Islet of Langerhans (tissue), 1 donor: ENCODE measurements around the gene EPB42.

Source experiments
- FAIRE-seq: peaks from one replicate; lab custom pipeline; 2011; peaks lifted over from hg19 to GRCh38; lab: Jason Lieb, UNC

The EPB42 gene

DNA sequence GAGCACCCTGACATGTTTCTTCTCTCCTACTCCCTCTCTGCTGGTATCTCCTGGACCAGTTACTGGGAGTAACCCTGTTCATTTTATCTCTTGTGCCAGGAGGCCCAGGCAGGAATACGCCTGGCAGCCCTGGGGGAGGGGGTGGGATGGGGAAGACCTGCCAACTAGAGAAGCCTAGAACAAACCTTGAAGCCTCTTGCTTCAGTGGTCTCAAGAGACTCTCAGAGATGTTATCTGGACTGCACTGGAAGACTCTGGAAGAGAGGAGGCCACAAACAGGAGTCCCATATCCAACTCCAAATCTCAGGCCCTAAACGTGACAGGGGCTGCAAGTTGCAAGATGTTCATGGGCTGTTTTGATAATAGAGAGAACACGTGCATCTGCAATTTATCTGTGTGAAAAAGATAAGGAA lies at the start of gene EPB42:
Gene EPB42, minus strand, starts transcription at position 28 of the 413 bp plus-strand sequence. CDS start 193 bp downstream, outside the sequence.
- no peak for FAIRE-seq

DNA sequence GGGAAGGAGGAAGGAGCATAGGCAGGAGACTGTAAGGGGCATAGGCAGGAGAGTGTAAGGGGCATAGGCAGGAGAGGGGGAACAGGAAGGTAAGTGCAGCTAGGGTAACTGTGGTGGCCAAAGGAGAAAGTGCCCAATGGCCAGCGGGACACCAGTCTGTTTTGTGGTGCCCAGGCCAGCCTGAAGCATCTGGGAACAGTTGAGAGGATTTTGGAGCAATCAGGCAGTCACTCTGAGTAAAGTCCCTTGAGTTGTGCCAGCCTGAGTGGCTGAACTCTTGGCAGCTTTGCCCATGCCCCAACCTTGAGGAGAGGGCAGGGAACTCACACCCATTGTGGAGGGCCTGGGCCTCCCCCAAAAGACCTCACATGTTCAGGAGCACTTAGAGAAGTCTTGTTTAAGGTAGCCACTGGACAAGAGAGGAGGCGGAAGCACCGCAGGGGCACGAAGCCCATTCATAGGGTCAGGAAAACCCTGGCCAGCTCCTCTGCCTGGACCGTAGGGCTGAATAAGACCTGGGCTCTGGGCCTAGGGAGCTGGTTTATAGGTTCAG lies 49.4 kb upstream of the EPB42 start:
- no peak for FAIRE-seq

DNA sequence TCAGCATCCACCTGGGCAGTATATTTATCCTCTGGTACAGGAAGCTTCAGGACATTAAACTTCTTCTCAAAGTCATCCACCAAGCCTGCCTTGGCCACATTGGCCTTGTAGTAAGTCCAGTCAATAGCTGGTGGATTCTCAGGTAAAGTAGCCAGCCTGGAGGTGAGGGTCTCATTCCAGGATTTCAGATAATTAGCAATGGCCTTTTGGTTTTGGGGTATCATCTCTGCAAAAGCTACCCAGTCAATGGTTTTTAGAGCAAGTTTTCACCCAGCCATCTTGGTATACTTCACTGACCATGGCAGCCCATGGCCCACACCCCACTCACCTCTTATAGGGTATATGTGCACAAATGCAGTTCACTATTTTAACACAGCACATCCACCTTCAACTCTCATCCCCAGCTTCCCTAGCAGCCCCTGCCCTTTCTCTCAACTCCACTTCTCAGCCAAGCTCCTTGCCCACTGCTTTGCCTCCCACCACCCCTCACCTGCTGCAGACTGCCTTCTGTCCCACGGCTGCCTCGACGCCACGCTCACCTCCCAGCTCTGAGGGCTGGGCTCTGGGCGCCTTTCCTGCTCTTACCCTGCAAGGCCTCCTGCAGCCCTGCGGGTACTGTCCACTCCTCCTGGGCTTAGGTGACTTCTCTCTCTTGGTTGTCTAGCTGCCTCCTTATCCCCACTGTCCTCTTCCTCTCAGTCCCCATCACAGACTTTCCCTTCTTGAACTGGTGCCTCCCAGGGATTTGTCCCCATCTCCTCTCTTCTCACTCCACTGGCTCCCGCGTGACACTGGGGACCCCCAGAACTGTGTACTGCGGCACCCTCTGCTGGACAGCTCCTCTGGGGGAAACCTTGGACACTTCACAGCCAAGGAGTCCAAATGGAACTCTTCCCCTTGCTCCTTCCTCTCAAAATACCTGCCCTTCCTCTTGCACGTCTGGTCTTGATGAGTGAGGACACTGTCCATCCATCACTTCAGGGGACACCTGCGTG lies 47.6 kb upstream of the EPB42 start:
- no peak for FAIRE-seq

DNA sequence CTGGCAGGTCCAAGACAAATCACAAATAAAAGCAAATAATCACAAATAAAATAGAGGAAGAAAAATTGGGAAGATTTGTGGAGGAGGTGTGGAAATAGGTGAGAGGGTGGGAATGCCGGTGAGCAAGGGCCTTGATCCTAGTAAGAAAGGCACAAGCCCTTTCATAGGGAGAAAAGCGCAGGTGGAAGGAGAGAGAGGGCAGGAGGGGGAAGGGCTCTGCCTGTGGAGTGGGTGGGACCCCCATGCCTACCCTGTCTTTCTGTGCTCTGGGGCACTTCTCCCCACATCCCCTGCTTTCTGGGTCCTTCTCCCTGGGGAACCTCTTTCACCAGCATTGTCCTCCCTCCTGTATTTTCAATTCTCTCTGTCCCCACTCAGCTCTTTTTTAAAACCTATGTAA lies 46.6 kb upstream of the EPB42 start:
- FAIRE-seq = no peak

DNA sequence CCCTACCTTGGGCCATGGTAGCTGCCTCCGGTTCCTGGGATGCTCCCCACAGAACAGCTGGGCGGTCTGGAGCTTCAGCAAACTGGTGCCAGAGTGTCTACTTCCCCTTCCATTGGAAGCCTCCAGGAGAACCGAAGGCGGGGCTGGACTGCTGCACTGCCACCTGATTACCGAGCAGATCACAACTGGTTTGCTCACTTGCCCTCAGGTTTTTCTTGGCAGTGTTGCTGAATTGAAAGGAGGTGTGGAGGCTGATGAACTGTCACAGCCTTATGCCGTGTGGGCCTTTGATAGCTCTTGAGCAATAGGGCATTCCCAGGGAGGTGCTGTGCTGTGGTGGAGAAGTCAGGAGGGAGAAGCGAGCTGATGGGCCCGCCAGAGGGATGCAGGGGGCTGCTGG lies 46.0 kb upstream of the EPB42 start, which contains the start of gene TGM5:
Gene TGM5, minus strand, starts transcription at position 95 of the 400 bp plus-strand sequence. Its CDS starts 79 bp downstream, at position 16.
- FAIRE-seq = no peak

DNA sequence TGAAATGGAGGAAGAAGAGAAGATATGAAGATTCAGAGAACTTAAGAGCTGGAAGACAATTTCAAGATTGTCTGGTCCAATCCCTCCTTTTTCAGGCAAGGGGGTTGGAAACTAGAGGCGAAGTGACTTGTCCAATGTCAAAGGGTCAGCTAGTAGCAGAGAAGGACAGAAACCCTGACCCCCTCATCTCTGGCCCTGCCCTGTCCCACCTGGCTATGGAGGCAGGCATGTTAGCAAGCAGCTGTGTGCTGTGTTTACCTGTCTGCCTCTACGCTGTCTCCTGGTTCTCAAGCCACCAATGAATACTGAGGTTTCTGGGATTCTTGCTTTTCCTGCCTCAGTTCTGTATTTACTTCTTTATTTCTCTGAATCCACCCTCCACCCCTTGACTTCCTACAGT lies 45.6 kb upstream of the EPB42 start:
- no peak for FAIRE-seq

DNA sequence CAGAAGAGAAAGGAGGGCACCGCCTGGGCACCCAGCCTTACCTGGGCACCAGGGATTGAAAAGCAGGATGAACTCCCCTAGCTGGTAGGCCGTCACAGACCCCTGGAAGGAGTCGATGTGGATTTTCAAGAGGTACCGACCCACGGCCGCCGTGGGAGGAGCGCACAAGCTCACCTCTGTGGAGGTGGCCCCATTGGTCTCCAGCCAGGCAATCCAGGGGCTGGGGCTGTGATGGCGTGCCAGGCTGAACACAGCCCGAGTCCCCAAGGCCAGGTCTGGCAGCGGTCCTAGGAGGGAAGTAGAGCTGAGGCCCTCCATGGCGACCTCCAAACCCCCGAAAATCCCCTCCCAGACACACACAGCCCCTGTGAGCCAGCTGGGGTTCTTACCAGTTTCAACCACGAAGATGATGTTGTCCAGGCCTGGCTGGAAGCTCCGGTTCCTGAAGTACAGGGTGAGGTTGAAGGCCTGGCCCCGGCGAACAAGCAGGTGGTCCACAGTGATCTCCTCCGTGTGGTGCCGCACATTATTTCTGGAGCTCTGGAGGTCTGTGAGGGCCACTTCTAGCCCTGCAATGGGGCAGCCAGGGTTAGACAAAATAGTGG lies 39.3 kb upstream of the EPB42 start:
- FAIRE-seq = no peak

DNA sequence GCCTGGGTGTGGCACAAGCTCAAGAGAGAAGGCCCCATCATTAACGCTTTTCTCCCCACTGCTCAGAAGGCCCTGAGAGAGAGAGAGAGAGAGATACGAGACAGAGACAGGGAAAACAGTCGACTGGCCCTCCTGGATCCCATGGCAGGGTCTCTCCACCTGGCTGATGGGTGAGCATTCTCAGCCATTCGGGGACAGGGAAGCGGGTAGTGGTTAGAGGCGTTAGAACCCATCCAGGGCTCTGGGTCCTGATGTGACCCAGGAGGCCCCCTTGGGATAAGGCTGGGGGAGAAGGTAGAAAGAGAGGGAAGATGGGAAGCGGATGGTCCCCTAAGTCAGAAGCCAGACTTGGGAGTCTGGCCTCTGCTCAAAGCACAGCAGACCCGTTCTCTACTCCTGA lies 38.0 kb upstream of the EPB42 start:
- no peak for FAIRE-seq

DNA sequence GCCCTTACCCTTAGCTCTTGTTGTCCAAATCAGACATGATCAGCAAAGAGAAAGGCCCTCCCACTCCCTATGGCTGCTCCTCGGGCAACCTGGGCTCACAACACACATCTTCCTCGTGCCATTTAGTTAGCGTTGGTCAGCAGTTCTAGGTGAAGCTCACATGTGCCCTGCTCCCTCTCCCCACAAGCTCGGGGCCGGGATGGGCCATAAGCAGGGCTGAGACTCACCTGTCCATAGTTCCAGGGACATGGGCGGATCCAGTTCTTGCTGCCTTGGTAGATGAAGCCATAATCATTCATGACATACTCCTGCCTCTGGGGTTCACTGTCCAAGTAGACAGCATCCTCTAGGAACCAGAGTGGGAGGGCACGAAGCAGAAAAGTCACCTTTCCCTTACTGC lies 35.5 kb upstream of the EPB42 start:
- FAIRE-seq = no peak

DNA sequence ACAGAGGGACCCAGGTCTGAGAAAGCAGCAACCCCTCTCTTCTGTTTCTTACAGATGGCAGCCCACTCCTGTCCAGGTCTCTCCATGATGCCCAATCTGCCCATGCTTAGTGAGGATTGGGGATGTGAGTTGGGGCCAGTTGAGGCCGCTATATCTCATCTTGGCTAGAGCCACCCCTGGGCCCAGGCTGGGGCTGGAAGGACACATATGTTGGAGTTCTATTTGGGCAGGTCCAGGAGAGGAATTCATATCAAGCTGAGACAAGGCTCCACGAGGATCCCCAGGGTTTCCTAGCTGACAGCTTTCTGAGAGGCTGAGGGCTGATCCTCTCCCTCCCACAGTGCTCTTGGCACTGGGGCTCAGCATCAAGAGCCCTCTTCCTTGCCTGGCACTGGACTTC lies 34.6 kb upstream of the EPB42 start:
- no peak for FAIRE-seq

DNA sequence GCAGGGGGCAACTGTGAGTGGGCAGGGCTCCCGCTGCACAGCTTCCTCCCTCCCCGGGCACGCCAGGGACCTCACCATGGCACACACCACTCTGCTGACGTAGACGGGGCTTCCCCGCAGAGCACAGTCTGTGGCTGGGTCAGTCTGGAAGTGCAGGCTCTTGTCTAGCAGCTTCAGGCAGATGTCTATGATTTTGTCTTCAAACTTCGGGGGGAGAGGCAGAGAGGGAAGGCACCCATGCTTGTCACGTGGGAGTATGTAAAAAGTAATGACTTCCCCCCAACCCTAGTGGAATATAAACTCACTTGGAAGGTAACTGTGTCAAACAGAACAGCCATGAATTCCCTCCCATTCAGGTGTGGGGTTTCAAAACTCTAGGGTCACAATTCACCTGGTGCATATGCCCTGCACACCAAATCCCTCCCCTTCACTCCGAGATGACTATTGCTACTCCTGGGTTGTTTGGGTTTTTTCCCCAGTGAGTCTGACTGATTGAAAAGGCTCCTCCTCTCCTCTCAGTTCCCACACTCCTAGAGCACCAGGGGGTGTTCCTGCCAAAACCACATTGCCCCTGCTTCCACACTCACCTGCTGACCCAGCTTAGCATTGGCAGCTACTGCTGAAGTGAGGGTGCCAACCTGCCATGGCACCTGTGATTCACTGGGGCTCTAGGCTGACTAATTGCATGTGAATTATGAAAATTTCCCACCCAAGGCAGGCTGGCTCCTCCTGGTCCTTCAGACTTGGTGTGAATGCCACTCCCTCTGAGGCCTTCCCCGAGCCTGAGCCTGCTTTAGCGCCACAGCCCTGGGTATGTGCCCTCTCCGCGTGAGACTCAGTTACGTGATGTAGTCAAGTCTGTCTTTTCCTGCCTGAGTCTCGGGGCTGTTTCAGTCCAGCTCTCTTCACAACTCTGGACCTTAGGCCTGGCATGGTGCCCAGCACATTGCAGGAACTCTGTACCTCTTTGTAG lies 32.9 kb upstream of the EPB42 start:
- no peak for FAIRE-seq

DNA sequence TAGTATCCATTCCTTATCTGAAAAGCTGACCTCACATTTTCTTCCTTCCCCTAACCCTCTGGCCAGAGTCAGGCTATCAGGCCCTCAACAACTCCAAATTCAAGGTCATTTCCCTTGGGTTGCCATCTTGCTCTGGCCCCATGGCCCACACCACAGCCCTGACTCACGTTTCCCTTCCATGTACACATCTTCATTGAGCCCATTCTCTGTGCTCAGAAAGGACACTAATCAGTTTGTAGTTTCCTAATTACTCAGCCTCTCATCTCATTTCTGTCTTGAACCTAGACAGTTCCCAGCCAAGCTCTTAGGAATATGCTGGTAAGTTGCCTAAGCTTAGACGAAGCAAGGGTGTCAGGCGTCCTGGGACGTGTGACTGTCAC lies 31.0 kb upstream of the EPB42 start:
- no peak for FAIRE-seq

DNA sequence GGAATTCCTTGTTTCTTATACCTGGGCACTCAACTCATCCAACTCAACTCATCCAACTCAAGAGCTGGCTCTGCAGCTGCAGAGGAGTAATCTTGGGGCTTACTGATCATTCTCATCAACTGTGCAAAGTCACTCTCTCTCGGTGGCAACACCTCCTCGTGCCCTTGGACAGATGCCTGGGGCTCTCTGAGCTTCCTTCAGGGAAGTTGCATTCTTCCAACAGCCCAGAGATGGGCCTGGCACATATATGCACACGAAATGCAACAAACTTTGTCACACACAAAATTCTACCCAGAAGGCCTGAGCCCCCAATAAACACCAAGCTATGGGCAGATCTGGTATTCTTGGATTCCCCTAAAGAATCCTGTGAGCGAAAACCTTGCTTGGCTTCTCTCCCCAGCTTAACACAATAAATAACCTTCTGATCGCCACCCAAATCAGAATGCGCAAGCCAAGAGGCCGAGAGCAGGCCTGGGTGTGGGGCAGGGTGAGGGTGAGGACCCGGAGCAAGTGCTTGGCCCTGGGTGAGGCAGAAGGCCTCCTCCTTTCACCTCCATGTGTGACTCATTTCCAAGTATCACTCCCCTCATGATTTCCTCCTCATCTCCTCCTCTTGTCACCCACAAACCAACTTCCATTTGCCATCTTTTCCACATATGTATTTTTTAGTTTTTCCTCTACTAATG lies 30.5 kb upstream of the EPB42 start:
- no peak for FAIRE-seq

DNA sequence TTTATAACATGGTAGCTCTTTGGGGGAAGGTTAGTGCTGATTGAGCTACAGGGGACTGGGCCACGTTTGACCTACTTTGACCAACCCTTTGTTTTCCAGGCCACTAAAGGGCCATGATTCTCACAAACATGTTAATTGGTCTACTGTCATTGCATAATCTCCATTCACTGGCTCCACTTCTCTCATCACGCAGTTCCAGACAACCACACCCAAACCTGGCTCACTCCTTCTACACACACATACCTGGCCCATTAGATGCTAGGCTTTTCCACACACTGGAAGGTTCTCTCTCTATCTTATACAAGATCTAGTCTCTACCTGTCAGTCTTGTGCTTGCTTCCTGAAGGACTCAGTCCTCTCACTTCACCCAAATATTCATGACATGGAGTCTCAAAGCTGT lies 30.0 kb upstream of the EPB42 start:
- no peak for FAIRE-seq

DNA sequence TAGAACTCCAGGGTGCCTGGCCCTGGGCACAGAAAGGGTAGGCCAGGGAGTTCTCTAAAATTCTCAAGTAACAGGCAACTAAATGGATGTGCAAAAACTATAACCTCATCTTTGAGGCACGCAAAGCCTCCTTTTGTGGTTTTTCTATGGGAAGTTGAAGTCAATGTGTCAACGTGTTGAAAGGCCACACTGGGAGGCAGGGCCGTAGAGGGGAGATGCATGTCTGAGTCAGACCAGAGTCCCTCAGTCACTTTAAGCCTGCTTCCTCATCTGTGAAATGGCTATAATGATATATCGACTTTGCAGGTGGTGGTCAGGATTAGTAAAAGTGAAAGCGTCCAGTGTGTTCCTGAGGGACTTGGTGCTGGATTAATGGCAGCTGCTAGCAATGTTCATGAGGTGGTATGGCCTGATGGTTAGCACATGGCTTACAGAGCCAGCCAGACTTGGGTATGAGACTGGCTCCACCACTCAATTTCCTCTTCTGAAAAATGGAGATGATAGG lies 28.9 kb upstream of the EPB42 start:
- no peak for FAIRE-seq

DNA sequence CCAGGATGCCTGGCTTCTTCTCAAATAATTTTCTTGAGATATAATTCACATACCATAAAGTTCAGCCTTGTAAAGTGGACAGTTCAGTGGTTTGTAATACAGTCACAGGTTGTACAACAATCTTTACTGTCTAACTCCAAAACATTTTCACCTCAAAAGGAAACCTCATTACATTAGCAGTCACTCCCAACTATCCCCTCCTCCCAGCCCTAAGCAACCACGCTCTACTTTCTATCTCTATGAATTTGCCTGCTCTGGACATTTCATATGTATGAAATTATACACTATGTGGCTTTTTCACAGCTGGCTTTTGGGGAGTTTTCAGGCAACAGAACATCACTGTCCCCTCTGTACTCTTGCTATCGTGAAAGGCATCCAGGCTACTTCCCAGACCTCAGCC lies 28.4 kb upstream of the EPB42 start:
- no peak for FAIRE-seq

DNA sequence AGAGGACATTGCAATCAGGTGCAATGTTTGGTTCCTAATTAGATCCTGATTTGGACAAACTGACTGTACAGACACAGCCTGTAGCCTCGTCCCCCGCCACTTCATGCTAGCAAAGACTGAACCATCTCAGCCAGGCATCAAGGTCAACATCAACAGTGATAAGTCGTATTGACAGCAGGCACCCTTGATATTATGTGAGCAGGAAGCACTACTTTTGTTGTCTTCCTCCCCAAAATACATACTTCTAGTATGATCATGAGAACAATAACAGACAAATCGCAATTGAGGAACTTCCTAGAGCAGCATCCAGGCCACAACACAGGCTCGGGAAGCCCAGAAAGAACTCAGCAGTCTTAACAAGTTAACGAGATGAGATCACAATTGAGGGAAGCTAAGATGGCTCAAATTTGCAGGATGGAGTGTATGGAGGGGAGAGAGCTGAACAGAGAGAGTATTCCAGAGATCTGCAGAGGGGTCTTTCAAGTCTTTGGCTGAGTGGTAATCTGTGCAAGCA lies 25.5 kb upstream of the EPB42 start:
- no peak for FAIRE-seq

DNA sequence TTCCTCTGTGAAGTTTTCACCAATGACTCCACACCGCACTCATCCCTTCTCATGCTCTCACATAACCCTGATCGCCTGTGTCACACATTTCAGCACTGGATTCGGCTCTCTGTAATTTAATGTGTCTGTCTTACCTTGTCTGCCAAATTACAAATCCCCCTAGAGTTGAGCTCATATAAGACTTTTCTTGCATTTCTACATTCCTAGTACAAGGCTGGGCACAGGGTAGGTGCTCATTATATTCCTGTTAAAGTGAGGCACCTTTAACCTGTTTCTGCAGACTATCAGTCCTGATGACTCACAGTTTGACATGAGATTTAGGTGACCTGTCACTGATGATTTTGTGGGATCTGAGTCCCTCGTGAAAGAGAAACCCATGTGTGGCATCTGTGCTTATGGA lies 23.3 kb upstream of the EPB42 start:
- FAIRE-seq = no peak

DNA sequence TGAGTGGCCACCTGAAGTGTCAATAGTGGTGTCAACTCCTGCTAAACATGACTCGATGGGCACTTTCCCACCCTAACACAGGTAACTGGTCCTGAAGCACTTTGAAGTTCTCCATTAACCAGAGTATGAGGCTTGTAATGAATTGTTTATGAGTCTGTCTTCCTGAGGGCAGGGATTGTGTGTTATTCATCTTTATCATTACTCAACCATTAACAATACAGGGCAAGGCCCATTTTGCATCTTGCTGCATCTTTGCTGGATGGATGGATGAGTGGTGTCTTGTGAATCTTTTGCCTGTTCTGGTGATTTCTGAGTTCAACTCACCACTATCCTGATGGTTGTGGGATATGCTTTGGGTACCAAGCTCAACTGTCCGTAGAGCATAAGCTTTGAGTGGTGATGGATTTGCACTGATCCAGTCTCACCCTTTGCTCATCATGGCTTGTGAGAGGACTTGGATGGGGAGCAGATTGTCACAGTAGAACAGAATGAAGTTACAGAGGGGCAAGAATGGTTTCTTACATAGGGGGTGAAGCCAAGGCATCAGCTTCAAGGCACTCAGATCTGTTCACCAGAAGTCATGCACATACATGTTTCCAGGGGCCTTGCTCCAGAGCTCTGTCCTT lies 22.3 kb upstream of the EPB42 start:
- FAIRE-seq = no peak

DNA sequence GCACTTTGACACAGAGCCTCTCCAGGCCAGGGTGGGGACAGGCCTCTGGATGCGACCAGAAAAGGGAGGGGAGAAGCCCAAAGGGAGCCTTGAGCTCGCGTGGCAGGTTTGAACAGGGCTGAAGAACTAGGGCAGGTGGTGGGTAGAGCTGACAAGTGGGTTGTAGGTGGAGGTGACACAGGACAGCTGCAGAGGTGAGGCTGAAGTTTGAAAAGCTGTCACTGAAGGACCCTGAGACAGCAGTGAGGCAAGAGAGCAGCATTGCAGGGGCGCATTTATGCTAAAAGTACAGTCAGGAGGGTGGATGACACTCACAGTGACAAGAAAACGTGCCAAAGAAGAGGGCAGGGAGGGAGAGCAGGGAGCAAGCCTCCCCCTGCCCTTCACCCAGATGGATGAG lies 21.8 kb upstream of the EPB42 start:
- no peak for FAIRE-seq

DNA sequence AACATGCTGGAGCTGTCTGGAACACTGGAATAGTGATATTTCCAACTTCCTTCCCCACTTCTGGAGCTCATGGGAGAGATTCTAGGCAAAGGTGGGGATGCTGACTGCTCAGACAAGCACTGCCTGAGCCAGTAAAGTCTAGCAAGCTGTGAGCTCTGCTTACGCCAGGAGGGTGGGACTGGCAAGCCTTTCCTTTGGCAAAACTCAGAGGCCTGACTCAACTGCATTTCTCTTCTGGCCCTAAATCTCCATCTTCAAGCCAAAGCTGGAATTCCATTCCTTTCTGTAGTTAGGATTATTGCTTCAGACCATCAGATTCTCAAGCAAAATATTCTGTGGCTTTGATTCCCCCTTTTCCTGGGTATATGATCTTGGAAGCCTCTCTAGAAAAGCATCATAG lies 20.3 kb upstream of the EPB42 start:
- no peak for FAIRE-seq
